ENCODE data around the gene AHRR.
"Not testable (repeated sequence)": the region's sequence is repeated elsewhere in the genome, so short reads cannot be mapped to it uniquely, and the experiment has no call there.

AHRR gene

GRCh38 chr5:398475-399295 lies 77.2 kb downstream of the AHRR start:
- no peak for DNase-seq

GRCh38 chr5:399296-400281 lies 78.1 kb downstream of the AHRR start:
- DNase-seq: peak; percentile 97

GRCh38 chr5:400282-401145 lies 79.0 kb downstream of the AHRR start:
- peak; percentile 96 for DNase-seq

GRCh38 chr5:401146-402034 lies 79.9 kb downstream of the AHRR start:
- no peak for DNase-seq

GRCh38 chr5:402219-402614 lies 80.7 kb downstream of the AHRR start:
- DNase-seq: not testable (repeated sequence)

- peak; percentile 23 for DNase-seq
Observed at GRCh38 chr5:402615-403359, 81.3 kb downstream of the AHRR start.

- DNase-seq: no peak
Observed at GRCh38 chr5:403995-404394, 82.5 kb downstream of the AHRR start.

- DNase-seq: no peak
Observed at GRCh38 chr5:404666-405241, 83.2 kb downstream of the AHRR start.

- DNase-seq: no peak
Observed at GRCh38 chr5:405421-405820, 83.9 kb downstream of the AHRR start.

GRCh38 chr5:406041-406440 lies 84.5 kb downstream of the AHRR start:
- no peak for DNase-seq

GRCh38 chr5:407051-407450 lies 85.5 kb downstream of the AHRR start:
- DNase-seq: no peak

GRCh38 chr5:407801-408268 lies 86.3 kb downstream of the AHRR start:
- no peak for DNase-seq

- no peak for DNase-seq
Observed at GRCh38 chr5:410911-411517, 89.5 kb downstream of the AHRR start.

GRCh38 chr5:411728-412127 lies 90.2 kb downstream of the AHRR start:
- DNase-seq: no peak

GRCh38 chr5:414991-415927 lies 93.7 kb downstream of the AHRR start:
- not testable (repeated sequence) for DNase-seq

GRCh38 chr5:415928-416635 lies 94.6 kb downstream of the AHRR start:
- no peak for DNase-seq

GRCh38 chr5:416636-416960 lies 95.1 kb downstream of the AHRR start:
- no peak for DNase-seq

Measured in fibroblast of skin of abdomen (primary cell).